GM18907 (cell line): ENCODE results near the gene DNAH1.

Experiments used
- ATAC-seq: cut with Tn5 transposase; IDR thresholded peaks from one replicate; pipeline ENCODE4 v1.9.1; 2021; ENCODE audit warnings: mild to moderate bottlenecking, moderate library complexity; ENCODE audit not compliant: unreplicated experiment

DNAH1 gene

DNA sequence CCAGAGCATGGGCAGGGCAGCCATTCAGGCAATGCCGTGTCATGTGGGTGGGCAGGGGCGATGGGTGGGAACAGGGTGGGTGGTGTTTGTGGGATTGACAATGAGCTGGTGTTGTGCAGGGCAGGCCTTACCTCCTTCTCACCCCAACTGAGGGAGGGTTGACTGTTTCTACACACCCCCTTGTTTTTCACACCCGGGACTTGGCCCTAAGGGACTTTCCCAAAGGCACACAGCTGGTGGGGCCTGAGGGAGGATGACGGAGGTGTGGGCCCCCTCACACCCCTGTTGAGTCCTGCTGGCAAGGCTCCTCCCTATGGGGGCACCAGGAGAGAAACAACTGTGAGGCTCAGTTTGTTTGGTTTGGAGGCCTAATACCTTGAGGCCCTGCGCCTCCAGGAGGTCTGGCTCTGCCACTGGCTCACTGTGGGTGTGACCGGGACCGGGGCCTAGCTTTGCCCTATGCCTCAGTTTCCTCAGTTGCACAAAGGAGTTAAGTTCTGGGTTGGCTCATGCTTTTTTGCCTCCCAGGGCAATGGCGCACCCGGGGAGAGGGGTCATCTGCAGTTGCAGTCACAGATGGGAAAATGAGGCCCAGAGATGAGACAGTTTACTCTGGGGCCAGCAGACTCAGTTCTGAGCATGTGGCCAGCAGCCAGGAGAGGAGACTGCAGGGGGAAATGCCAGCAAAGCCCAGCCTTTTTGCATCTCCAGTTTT lies 5.1 kb upstream of the DNAH1 start:
- ATAC-seq, result peak; percentile 38

GRCh38 chr3:52311576-52312119 lies 4.5 kb upstream of the DNAH1 start:
- no peak for ATAC-seq

DNA sequence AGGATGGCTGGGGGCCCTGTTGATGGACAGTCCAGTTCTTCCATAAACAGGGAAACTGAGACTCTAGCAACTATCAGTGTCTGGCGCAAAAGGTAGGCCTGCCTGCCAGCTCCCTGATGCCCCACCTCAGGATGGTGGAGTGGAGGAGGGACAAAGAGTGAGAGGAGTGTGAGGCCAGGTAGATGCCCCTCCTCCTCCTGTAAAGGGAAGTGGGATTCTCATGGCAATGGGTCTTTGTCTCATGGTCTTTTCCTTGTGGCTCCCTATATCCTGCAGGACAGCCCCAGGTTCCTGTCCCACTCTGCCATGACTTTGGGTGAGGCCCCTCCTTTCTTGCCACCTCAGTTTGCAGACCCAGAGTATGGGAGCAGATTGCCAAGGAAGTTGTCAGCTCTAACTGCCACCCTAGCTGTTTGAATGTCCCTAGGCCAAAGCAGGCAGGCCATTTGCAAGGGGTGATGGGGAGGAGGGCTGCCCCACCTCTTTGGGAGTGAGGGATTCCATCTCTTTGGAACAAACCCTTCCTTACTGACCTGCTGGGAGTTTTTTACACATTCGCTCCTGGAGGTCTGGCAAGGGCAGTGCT lies 2.8 kb upstream of the DNAH1 start:
- ATAC-seq, result no peak

DNA sequence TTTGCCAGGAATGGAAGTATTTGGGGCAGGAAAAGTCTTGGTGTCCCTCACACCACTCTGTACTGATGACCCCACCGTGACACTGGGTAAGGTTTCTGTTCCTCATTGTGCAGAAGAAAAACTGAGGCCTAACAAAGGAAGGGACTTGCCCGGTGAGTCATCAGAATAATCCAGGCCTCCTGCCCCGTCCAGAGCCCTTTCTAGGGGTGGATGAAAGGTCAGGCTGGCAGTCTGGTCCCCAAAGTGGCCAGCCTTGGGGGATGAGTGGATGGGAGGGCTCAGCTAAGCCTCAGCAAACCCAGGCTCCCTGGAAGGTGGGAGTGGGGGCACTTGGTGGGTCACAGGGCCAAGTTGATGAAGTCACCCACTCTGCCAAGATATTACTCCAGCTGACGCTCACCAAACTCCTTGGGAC lies 2.3 kb upstream of the DNAH1 start:
- ATAC-seq, result peak; percentile 88

- ATAC-seq, result no peak
Measured at GRCh38 chr3:52314489-52314888, 1.6 kb upstream of the DNAH1 start.

- no peak for ATAC-seq
Measured at GRCh38 chr3:52315006-52315405, 1.1 kb upstream of the DNAH1 start.

GRCh38 chr3:52317208-52318000 lies 1.3 kb downstream of the DNAH1 start:
- ATAC-seq, result no peak

DNA sequence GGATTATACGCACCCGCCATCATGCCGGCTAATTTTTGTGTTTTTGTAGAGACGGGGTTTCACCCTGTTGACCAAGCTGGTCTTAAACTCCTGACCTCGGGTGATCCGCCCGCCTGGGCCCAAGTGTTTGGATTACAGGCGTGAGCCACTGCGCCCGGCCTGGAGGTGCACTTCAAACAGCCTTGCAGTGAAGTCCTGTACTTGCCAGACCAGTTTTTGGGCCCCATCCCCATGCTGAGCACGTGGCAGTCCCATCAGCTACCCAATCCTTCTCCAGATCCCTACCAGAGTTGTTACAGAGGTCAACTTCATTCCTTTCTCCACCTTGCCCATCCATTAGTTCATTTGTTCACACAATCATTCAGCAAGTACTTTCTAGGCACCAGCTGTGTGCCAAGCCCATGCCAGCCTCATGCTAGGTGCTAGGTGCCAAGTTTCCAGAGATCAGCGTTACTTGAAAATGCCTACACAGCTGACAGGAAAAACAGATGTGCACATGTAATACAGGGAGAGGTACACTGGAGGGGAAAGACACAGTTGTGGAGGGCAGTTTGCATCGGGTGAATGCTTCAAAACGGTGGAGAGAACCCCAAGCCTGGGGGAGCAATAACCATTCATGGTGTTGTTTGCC lies 2.2 kb downstream of the DNAH1 start:
- ATAC-seq, result no peak

DNA sequence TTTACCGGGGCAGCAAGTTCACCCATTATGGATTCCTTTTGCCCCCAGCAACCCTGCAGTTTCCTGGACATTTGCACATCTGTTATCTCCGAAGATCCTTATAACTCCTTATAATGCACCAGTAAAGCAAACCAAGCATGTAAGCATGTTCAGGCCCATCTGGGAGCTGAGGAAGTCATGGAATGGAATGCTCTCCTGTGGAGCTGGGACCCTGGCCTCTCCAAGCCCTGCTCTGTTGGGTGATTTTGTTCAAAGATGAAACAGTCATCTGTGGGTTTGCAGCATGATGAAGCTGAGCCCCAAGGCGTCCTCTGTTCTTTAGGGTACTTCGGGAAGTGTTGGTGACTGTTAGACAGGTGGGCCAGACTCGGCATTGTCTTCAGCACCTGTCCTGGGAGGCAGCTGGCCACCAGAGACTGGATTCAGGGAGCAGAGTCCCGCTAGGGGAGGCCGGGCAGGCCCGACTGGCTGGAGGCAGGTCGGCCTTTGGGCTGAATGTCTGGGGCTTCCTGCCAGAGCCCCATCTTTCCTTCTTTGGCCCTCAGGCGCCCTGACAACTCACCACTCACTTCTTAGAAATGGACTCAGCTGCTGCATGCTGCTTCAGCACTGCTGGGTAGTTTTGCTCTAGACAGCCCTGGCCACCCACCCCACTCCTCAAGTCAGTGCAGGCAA lies 3.9 kb downstream of the DNAH1 start:
- no peak for ATAC-seq

DNA sequence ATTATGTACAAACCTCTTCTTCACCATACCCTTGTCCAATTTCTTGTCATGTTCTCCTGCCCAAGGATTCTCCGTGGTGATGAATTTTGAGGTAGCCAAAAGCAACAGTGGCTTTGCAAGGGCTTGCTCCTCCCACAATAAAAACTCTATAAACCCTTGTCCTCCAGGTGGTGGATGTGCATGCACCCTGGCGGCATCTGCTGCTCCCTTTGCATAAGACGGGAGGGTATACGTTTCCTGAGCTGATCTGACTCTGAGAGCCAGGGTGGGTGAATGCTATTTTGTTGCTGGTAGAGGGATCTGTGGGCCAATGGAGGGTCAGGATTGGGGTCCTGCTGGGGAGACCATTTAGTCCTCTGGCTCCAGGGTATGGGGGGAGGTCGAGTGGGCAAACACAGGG lies 5.4 kb downstream of the DNAH1 start:
- ATAC-seq, result no peak

DNA sequence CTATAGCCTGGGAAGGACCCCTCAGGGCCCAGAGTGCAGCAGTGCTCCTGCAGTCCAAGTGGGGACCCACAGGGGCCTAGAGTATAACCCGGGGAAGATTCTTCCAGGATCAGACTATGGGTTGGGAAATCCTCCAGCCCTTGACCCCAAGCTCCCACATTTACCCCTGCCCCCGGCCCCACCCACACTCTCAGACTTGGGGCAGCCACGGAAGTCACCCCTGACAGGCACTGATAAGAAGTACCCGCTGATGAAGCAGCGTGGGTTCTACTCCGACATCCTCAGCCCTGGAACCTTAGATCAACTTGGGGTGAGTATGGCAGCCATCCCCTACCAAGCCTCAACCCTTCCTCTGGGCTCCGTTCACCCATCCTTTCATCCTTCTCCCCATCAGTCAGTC lies 6.3 kb downstream of the DNAH1 start:
- ATAC-seq, result no peak

GRCh38 chr3:52323526-52324295 lies 7.6 kb downstream of the DNAH1 start:
- ATAC-seq, result no peak

DNA sequence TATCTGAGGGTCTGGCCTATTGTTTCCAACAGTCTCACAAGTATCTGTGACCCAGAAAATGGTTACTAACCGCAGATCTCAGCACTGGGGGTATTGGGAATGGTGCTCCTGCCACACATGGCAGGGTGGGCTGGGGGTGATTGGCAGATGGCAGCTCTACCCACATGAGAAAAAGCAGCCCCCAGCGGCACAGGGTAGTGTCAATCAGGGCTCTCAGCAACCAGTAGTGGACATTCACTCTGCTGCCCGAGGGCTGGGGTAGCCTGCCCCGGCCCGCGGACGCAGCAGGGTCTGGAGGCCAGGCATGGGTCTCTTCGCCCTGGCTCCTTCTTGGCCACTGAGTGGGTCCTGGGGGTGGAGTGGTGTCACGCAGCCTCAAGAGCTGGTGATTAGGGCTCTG lies 8.6 kb downstream of the DNAH1 start:
- no peak for ATAC-seq

GRCh38 chr3:52325686-52326085 lies 9.6 kb downstream of the DNAH1 start:
- no peak for ATAC-seq

DNA sequence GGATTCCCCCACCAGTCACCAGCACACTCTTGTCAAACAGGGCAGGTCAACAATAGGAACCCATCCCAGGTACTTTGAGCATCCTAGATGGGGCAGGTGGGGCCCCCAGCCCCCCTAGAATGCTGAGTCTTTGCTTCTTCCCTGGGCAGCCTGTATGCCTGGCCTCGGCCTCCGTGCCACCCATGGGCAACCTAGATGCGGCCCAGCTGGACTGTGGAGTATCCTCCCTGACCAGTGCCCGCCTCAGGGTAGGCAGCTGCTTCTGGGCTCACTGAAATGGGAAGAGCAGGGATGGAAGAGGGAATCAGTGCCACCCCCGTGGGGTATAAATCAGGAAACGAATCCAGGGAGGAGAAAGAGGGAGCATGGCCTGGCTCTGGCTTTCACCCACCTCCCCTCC lies 10.9 kb downstream of the DNAH1 start:
- ATAC-seq, result no peak

DNA sequence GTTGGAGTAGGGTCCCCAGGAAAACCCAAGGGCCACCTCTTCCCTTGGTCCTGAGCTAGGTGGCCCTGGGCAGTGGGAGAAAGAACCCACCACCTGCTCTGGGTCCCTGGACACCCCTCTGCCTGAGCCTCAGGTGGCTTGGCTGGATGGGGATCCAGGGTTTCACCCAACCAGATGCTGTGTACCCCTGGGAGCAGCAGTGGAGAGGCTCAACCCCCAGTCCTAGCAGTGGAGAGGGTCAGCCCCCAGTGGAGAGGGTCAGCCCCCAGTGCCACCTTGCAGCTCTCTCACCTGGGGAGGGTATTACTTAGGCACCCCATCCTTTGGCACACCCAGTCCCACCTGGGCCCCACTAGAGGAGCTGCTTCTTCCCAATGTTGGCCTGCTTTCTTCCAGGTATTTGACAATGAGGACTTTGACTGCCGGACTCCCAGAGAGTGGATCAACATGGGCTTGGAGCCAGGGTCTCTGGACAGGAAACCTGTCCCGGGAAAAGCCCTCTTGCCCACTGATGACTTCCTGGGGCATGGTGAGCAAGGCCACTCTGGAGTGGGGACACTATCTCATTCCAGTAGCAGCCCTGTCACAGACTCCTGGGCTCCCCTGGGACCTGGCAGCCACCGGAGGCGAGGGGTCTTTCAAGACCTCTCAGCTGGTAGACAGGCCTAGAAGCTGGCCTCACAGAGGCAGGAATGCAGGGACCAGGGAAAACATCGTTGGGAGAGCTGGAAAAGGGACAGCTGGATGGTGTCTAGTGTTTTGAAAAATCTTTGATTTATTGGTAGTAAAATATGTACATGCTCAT lies 11.6 kb downstream of the DNAH1 start:
- ATAC-seq, result no peak

- no peak for ATAC-seq
Measured at GRCh38 chr3:52328536-52329080, 12.5 kb downstream of the DNAH1 start.

- no peak for ATAC-seq
Measured at GRCh38 chr3:52330194-52330805, 14.2 kb downstream of the DNAH1 start.
